SU-DHL-6 (cell line): ENCODE measurements around the gene SCYGR1.

Experiments used
- H2AFZ ChIP-seq: fragments of 200-600 bp; sonication (generic); 2 replicates; pipeline ENCODE4 v1.6.1; 2014; ENCODE audit warnings: low read depth, mild to moderate bottlenecking, moderate library complexity, mixed read lengths, antibody characterized with exemption, low read length; ENCODE audit not compliant: severe bottlenecking
- H3F3A ChIP-seq: fragments of 200-600 bp; shearing (Covaris generic); 2 replicates; pipeline ENCODE4 v1.6.0; 2016; ENCODE audit warnings: antibody characterized with exemption, mild to moderate bottlenecking; ENCODE audit not compliant: insufficient read depth
- H3K27ac ChIP-seq: fragments of 200-600 bp; sonication (generic); 2 replicates; pipeline ENCODE4 v1.5.1; 2016; ENCODE audit warnings: low read depth, mild to moderate bottlenecking, low read length, moderate library complexity, mixed read lengths
- H3K27me3 ChIP-seq: fragments of 200-600 bp; sonication (generic), shearing (Covaris generic); 2 replicates; pipeline ENCODE4 v1.6.0; 2014; ENCODE audit warnings: mild to moderate bottlenecking, low read length
- H3K36me3 ChIP-seq: fragments of 200-600 bp; sonication (generic); 2 replicates; pipeline ENCODE4 v1.6.1; 2014; ENCODE audit warnings: mild to moderate bottlenecking, low read length, mixed read lengths
- H3K4me2 ChIP-seq: fragments of 300-600, 200-600 bp; shearing (Covaris generic), sonication (generic); 2 replicates; pipeline ENCODE4 v1.6.0; 2014; ENCODE audit warnings: low read length, low read depth, mild to moderate bottlenecking; ENCODE audit not compliant: poor library complexity, severe bottlenecking
- H3K4me3 ChIP-seq: fragments of 200-600 bp; sonication (generic); 2 replicates; pipeline ENCODE4 v1.5.1; 2014; ENCODE audit warnings: antibody characterized with exemption, low read length, mild to moderate bottlenecking, mixed read lengths; ENCODE audit not compliant: insufficient read depth, poor library complexity, severe bottlenecking
- H3K79me2 ChIP-seq: fragments of 200-600 bp; sonication (generic); 2 replicates; pipeline ENCODE4 v1.6.1; 2014; ENCODE audit warnings: mild to moderate bottlenecking, low read length, moderate library complexity; ENCODE audit not compliant: insufficient read depth
- H3K9ac ChIP-seq: fragments of 200-600 bp; sonication (generic); 2 replicates; pipeline ENCODE4 v1.7.0; 2014; ENCODE audit warnings: mild to moderate bottlenecking, low read length
- H3K9me2 ChIP-seq: fragments of 200-600 bp; sonication (generic); replicated peaks from 2 replicates; pipeline ENCODE4 v1.6.1; 2014; ENCODE audit warnings: low read length; ENCODE audit not compliant: insufficient read depth
- H3K9me3 ChIP-seq: fragments of 200-600 bp; sonication (generic); 2 replicates; pipeline ENCODE4 v1.6.1; 2014; ENCODE audit warnings: low read length, mixed read lengths; ENCODE audit not compliant: insufficient read depth
- H4K20me1 ChIP-seq: fragments of 200-600 bp; sonication (generic); 2 replicates; pipeline ENCODE4 v1.6.1; 2014; ENCODE audit warnings: low read depth, mild to moderate bottlenecking, antibody characterized with exemption, low read length, moderate library complexity, mixed read lengths
- EZH2phosphoT487 ChIP-seq: fragments of 200-600 bp; sonication (generic), shearing (Covaris generic); conservative IDR thresholded peaks from 2 replicates; pipeline ENCODE4 v1.6.1; 2018; ENCODE audit warnings: mild to moderate bottlenecking, antibody characterized with exemption, low read length, moderate library complexity, mixed read lengths
- TF ChIP-seq, protein P1 (sequence below): fragments of 200-600 bp; sonication (generic); IDR thresholded peaks from one replicate; pipeline ENCODE4 v1.5.1; 2017; ENCODE audit warnings: antibody characterized with exemption, mild to moderate bottlenecking, low read length, moderate library complexity; ENCODE audit not compliant: insufficient read depth, poor library complexity, severe bottlenecking

Gene SCYGR1

DNA sequence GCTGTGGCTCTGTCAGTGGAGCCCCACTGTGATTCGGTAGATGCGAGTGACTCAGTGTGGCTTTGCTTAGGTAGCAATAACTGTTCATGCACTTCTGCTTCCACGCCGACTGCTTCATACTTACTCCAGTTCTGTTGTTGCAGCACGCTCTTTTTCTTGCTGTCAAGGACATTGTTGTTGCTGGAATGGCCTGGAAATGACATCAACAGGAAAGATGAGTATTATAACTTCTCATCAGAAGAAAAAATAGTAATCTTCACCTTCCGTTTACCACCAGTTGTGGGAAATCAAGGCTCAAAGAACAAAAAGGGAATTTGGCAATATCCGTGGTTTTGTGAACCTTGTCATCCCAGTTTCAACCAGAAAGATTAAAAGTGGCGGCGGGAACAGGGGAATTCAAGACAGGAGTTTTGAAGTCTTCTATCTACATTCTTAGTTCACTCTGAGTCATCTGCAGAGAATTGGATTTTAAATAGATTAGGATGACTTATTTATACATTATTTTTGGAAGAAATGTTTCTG is 16.9 kb downstream of the SCYGR1 start:
- no peak overlapping the region for H3K27ac ChIP-seq
- H3K4me2 ChIP-seq: no peak overlapping the region
- H3K9me3 ChIP-seq: no peaks in the 10 kb centered on the region
- TF ChIP-seq, protein P1, sequence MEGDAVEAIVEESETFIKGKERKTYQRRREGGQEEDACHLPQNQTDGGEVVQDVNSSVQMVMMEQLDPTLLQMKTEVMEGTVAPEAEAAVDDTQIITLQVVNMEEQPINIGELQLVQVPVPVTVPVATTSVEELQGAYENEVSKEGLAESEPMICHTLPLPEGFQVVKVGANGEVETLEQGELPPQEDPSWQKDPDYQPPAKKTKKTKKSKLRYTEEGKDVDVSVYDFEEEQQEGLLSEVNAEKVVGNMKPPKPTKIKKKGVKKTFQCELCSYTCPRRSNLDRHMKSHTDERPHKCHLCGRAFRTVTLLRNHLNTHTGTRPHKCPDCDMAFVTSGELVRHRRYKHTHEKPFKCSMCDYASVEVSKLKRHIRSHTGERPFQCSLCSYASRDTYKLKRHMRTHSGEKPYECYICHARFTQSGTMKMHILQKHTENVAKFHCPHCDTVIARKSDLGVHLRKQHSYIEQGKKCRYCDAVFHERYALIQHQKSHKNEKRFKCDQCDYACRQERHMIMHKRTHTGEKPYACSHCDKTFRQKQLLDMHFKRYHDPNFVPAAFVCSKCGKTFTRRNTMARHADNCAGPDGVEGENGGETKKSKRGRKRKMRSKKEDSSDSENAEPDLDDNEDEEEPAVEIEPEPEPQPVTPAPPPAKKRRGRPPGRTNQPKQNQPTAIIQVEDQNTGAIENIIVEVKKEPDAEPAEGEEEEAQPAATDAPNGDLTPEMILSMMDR: no peak
- TF ChIP-seq EZH2phosphoT487: no peak
- H3K27me3 ChIP-seq: no peaks in the 10 kb centered on the region
- no peak overlapping the region for H3K9ac ChIP-seq
- H4K20me1 ChIP-seq: no peaks in the 10 kb centered on the region
- H3K36me3 ChIP-seq: no peaks in the 10 kb centered on the region
- no peak overlapping the region for H2AFZ ChIP-seq
- H3K79me2 ChIP-seq: no peaks in the 10 kb centered on the region
- H3K9me2 ChIP-seq: no peaks in the 10 kb centered on the region
- H3F3A ChIP-seq: no peaks in the 10 kb centered on the region
- no peak overlapping the region for H3K4me3 ChIP-seq

DNA sequence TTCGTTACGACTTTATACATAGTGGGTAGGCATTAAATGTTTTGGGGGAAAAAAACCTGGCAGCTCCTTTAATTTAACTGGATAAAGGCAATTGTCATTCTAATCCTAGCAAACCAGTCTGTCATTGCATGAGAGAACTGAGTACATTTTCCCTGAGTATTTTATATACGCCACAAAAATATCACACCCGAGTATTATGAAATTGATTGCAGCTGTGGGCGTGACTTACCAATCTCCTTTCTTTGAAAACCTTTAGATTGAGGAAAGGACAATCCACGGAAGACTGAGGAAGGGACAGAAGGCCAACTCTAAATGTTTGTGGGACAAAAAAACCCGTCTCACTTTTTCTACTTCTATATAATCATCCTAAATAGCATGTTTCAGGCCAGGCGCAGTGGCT is 17.7 kb downstream of the SCYGR1 start:
- H3K36me3 ChIP-seq: no peaks in the 10 kb centered on the region
- H3K9me2 ChIP-seq: no peaks in the 10 kb centered on the region
- TF ChIP-seq, protein P1: no peak
- TF ChIP-seq EZH2phosphoT487: no peak
- H3K79me2 ChIP-seq: no peaks in the 10 kb centered on the region
- no peak overlapping the region for H3K4me2 ChIP-seq
- H3K4me3 ChIP-seq: no peak overlapping the region
- no peaks in the 10 kb centered on the region for H3K27me3 ChIP-seq
- no peak overlapping the region for H2AFZ ChIP-seq
- no peaks in the 10 kb centered on the region for H4K20me1 ChIP-seq
- H3K9ac ChIP-seq: no peak overlapping the region
- no peaks in the 10 kb centered on the region for H3K9me3 ChIP-seq
- no peak overlapping the region for H3K27ac ChIP-seq
- no peaks in the 10 kb centered on the region for H3F3A ChIP-seq

GRCh38 chr2:227368574-227368973 is 19.2 kb downstream of the SCYGR1 start:
- H3F3A ChIP-seq: no peaks in the 10 kb centered on the region
- no peaks in the 10 kb centered on the region for H3K79me2 ChIP-seq
- no peak overlapping the region for H3K4me2 ChIP-seq
- no peaks in the 10 kb centered on the region for H3K27me3 ChIP-seq
- H3K9me2 ChIP-seq: no peaks in the 10 kb centered on the region
- no peak overlapping the region for H3K9ac ChIP-seq
- no peak overlapping the region for H3K4me3 ChIP-seq
- H4K20me1 ChIP-seq: no peaks in the 10 kb centered on the region
- H3K27ac ChIP-seq: no peak overlapping the region
- H3K36me3 ChIP-seq: no peaks in the 10 kb centered on the region
- no peaks in the 10 kb centered on the region for H3K9me3 ChIP-seq
- TF ChIP-seq, protein P1: no peak
- no peak for TF ChIP-seq EZH2phosphoT487
- no peak overlapping the region for H2AFZ ChIP-seq

- no peak overlapping the region for H3K27ac ChIP-seq
- H4K20me1 ChIP-seq: no peaks in the 10 kb centered on the region
- no peak overlapping the region for H3K4me3 ChIP-seq
- H3K36me3 ChIP-seq: no peaks in the 10 kb centered on the region
- H2AFZ ChIP-seq: no peak overlapping the region
- H3K27me3 ChIP-seq: no peaks in the 10 kb centered on the region
- TF ChIP-seq, protein P1: no peak
- no peak for TF ChIP-seq EZH2phosphoT487
- no peak overlapping the region for H3K4me2 ChIP-seq
- no peaks in the 10 kb centered on the region for H3K9me2 ChIP-seq
- H3K79me2 ChIP-seq: no peaks in the 10 kb centered on the region
- no peak overlapping the region for H3K9ac ChIP-seq
- no peaks in the 10 kb centered on the region for H3F3A ChIP-seq
- H3K9me3 ChIP-seq: no peaks in the 10 kb centered on the region
Measured at GRCh38 chr2:227367427-227367795, 20.3 kb downstream of the SCYGR1 start.
